Activated T-cell treated with anti-CD3 and anti-CD28 coated beads, Interleukin-2, amount 50 U/mL, for 24 hours (primary cell): ENCODE results near the gene TYR.

ENCODE experiments used
- DNase-seq: peaks from one replicate; pipeline ENCODE4 v3.0.0-alpha.2; 2020
- H3K27ac Mint-ChIP-seq: 2 replicates; pipeline ENCODE4 v1.8.0; 2020; ENCODE audit warnings: mild to moderate bottlenecking, mixed read lengths
- H3K27me3 Mint-ChIP-seq: 2 replicates; pipeline ENCODE4 v1.8.0; 2020; ENCODE audit warnings: mixed read lengths
- H3K36me3 Mint-ChIP-seq: 2 replicates; pipeline ENCODE4 v1.8.0; 2020; ENCODE audit warnings: low read depth, mixed read lengths
- H3K4me1 Mint-ChIP-seq: 2 replicates; pipeline ENCODE4 v1.8.0; 2020; ENCODE audit warnings: low read depth, mixed read lengths
- H3K4me3 Mint-ChIP-seq: 2 replicates; pipeline ENCODE4 v1.8.0; 2020; ENCODE audit warnings: mild to moderate bottlenecking, moderate library complexity, mixed read lengths
- H3K9me3 Mint-ChIP-seq: 2 replicates; pipeline ENCODE4 v1.8.0; 2020; ENCODE audit warnings: mixed read lengths

The TYR gene

DNA sequence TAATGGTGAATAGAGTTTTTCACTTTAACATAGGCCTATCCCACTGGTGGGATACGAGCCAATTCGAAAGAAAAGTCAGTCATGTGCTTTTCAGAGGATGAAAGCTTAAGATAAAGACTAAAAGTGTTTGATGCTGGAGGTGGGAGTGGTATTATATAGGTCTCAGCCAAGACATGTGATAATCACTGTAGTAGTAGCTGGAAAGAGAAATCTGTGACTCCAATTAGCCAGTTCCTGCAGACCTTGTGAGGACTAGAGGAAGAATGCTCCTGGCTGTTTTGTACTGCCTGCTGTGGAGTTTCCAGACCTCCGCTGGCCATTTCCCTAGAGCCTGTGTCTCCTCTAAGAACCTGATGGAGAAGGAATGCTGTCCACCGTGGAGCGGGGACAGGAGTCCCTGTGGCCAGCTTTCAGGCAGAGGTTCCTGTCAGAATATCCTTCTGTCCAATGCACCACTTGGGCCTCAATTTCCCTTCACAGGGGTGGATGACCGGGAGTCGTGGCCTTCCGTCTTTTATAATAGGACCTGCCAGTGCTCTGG, at the start of gene TYR:
Gene TYR, plus strand, starts transcription at position 185 of the 541 bp plus-strand sequence. Its CDS starts 79 bp downstream, at position 264.
- no peak within 1 kb of the TSS for H3K4me3 Mint-ChIP-seq
- no peaks in the 10 kb centered on the region for H3K36me3 Mint-ChIP-seq
- DNase-seq: no peak
- H3K9me3 Mint-ChIP-seq: no peaks in the 10 kb centered on the region
- no peak within 1 kb of the TSS for H3K27ac Mint-ChIP-seq
- no peaks in the 10 kb centered on the region for H3K27me3 Mint-ChIP-seq
- H3K4me1 Mint-ChIP-seq: peaks cover 2% of the 10 kb centered on the region

DNA sequence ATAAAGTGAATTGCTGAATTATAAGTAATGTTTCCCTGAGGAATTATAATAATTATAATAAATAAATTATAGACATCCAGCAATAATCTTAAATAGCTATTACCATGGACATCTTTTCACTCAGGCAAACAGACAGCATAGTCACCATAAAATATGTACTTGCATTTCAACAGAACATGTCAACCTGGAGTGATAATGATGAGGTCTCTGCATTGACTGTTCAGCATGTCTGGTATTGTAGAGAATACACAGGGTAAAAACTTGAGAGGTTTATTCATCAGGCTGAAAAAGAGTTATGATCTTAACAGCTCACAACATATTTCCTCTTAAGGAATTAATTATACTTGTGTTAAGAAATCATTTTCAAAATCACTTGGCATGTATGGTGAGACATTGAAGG, 41.1 kb upstream of the TYR start:
- Mint-ChIP-seq H3K4me1 (no peaks in the 10 kb centered on the region), H3K27me3 (no peaks in the 10 kb centered on the region), H3K36me3 (no peaks in the 10 kb centered on the region), H3K9me3 (no peaks in the 10 kb centered on the region), H3K4me3 (no peak overlapping the region), H3K27ac (no peak overlapping the region)
- DNase-seq: no peak

DNA sequence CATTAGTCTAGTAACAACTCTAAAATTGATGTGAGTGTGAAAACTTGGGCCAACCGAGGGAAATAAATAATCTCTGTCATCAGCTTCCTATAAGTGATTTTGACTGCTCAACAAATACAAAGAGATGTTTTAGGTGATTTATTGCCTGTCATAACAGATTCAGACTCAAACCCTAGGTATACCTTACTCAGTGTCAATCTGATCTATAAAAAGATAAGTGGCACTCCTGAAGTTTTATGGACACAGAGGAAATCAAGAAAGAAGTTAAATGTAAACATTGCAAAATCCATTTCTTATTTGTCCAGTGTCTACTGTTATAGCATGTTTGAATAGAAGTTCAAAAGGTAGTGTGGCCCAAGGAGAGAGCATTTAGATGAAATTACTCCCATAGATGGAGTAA, 30.4 kb upstream of the TYR start:
- no peaks in the 10 kb centered on the region for H3K4me1 Mint-ChIP-seq
- H3K9me3 Mint-ChIP-seq: no peaks in the 10 kb centered on the region
- no peak overlapping the region for H3K27ac Mint-ChIP-seq
- H3K4me3 Mint-ChIP-seq: no peak overlapping the region
- no peaks in the 10 kb centered on the region for H3K27me3 Mint-ChIP-seq
- DNase-seq: no peak
- no peaks in the 10 kb centered on the region for H3K36me3 Mint-ChIP-seq

GRCh38 chr11:89159974-89160373, 17.7 kb upstream of the TYR start:
- no peaks in the 10 kb centered on the region for H3K36me3 Mint-ChIP-seq
- no peak overlapping the region for H3K4me3 Mint-ChIP-seq
- no peak overlapping the region for H3K27ac Mint-ChIP-seq
- no peak for DNase-seq
- no peaks in the 10 kb centered on the region for H3K4me1 Mint-ChIP-seq
- H3K27me3 Mint-ChIP-seq: no peaks in the 10 kb centered on the region
- H3K9me3 Mint-ChIP-seq: no peaks in the 10 kb centered on the region

DNA sequence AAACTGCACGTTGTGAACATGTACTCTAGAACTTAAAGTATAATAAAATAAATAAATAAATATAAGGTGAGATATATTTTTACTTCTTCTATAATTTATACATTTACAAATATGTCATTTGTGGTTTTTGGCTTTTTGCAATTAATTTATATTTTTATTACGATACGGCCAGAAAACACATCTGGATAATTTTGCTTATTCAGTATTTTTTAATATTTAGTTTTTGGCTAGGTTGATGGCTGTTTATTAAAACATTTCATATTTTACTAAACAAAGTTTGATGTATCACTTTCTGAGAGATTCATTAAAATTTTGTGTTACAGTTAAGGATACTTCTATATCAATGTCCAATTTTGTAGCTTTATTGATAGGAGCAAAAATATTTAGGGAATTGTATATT, 15.7 kb upstream of the TYR start:
- Mint-ChIP-seq H3K27me3 (no peaks in the 10 kb centered on the region), H3K9me3 (no peaks in the 10 kb centered on the region), H3K4me3 (no peak overlapping the region), H3K4me1 (no peaks in the 10 kb centered on the region), H3K27ac (no peak overlapping the region), H3K36me3 (no peaks in the 10 kb centered on the region)
- DNase-seq: no peak

DNA sequence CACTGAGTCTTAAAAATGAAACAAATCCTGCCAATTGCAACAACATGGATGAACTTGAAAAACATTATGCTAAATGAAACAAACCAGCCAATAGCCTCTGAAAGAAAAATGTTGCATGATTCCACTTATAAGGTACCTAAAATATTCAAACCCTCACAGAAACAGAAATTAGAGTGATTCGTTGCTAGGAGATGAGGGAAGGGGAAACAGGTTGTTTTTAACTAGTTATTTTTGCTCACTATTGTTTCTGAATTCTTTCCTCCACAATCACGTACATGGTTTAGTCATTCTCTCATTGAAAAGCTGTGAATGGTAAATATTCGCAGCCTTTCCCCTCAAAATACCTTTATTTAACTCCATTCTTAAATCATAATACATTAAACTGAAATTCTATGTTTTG, 14.0 kb upstream of the TYR start:
- H3K4me3 Mint-ChIP-seq: no peak overlapping the region
- no peaks in the 10 kb centered on the region for H3K4me1 Mint-ChIP-seq
- H3K9me3 Mint-ChIP-seq: no peaks in the 10 kb centered on the region
- DNase-seq: no peak
- H3K36me3 Mint-ChIP-seq: no peaks in the 10 kb centered on the region
- H3K27me3 Mint-ChIP-seq: no peaks in the 10 kb centered on the region
- H3K27ac Mint-ChIP-seq: no peak overlapping the region

- no peak for DNase-seq
- Mint-ChIP-seq H3K27me3 (no peaks in the 10 kb centered on the region), H3K9me3 (no peaks in the 10 kb centered on the region), H3K4me1 (no peaks in the 10 kb centered on the region), H3K36me3 (no peaks in the 10 kb centered on the region), H3K27ac (no peak overlapping the region), H3K4me3 (no peak overlapping the region)
These were observed 9.3 kb upstream of the TYR start for GRCh38 chr11:89168396-89168795.

DNA sequence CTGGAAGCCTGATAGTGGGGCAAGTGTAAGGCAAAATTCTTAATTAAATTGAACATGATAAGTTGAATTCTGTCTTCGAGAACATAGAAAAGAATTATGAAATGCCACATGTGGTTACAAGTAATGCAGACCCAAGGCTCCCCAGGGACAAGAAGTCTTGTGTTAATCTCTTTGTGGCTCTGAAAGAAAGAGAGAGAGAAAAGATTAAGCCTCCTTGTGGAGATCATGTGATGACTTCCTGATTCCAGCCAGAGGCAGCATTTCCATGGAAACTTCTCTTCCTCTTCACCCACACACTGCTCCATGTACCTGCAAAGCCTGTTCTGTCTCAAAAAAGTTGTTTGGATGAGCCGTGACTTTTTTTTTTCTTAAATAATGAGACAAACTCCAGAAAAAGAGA, 1.9 kb upstream of the TYR start:
- no peak for DNase-seq
- H3K9me3 Mint-ChIP-seq: no peaks in the 10 kb centered on the region
- no peak overlapping the region for H3K27ac Mint-ChIP-seq
- H3K4me3 Mint-ChIP-seq: no peak overlapping the region
- H3K4me1 Mint-ChIP-seq: no peaks in the 10 kb centered on the region
- H3K36me3 Mint-ChIP-seq: no peaks in the 10 kb centered on the region
- no peaks in the 10 kb centered on the region for H3K27me3 Mint-ChIP-seq

DNA sequence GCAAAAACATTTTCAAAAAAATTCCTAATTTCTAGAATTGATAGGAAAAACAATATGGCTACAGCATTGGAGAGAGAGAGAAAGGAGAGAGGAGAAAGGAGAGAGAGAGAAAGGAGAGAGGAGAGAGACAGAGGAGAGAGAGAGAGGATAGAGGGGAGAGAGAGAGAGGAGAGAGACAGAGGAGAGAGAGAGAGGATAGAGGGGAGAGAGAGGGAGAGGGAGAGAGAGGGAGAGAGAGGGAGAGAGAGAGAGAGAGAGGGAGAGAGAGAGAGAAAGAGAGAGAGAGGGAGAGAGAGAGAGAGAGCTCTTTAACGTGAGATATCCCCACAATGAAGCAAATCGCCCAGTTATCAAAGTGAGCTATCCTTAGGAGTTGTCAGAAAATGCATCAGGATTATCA, 737 bp upstream of the TYR start:
- no peaks in the 10 kb centered on the region for H3K27me3 Mint-ChIP-seq
- H3K4me1 Mint-ChIP-seq: peaks cover 2% of the 10 kb centered on the region
- no peak for DNase-seq
- H3K36me3 Mint-ChIP-seq: no peaks in the 10 kb centered on the region
- no peaks in the 10 kb centered on the region for H3K9me3 Mint-ChIP-seq
- no peak overlapping the region for H3K27ac Mint-ChIP-seq
- H3K4me3 Mint-ChIP-seq: no peak overlapping the region

DNA sequence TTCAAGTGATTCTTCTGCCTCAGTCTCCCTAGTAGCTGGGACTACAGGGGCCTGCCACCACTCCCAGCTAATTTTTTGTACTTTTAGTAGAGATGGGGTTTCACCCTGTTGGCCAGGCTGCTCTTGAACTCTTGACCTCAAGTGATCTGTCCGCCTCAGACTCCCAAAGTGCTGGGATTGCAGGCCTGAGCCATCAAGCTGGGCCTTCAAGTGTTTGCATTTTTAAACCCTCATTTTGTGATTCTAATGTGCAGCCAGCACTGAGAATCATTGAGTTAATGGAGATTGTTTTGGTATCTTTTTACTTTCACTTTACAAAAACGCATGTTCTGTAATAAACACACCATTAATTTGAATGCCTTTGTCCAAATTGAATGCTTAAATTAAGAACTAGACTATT, 3.4 kb downstream of the TYR start:
- DNase-seq: no peak

GRCh38 chr11:89182773-89183518, 5.3 kb downstream of the TYR start:
- H3K27me3 Mint-ChIP-seq: no peaks in the 10 kb centered on the region
- H3K4me1 Mint-ChIP-seq: peaks cover 2% of the 10 kb centered on the region
- no peak for DNase-seq
- H3K36me3 Mint-ChIP-seq: no peaks in the 10 kb centered on the region
- H3K9me3 Mint-ChIP-seq: no peaks in the 10 kb centered on the region
- no peak overlapping the region for H3K27ac Mint-ChIP-seq
- no peak overlapping the region for H3K4me3 Mint-ChIP-seq

More for the DNA sequence above, 3.4 kb downstream of the TYR start:
- H3K36me3 Mint-ChIP-seq: no peaks in the 10 kb centered on the region
- no peaks in the 10 kb centered on the region for H3K27me3 Mint-ChIP-seq
- peaks cover 2% of the 10 kb centered on the region for H3K4me1 Mint-ChIP-seq
- no peak overlapping the region for H3K27ac Mint-ChIP-seq
- H3K4me3 Mint-ChIP-seq: no peak overlapping the region
- no peaks in the 10 kb centered on the region for H3K9me3 Mint-ChIP-seq

- H3K4me1 Mint-ChIP-seq: peaks cover 2% of the 10 kb centered on the region
- H3K36me3 Mint-ChIP-seq: no peaks in the 10 kb centered on the region
- no peaks in the 10 kb centered on the region for H3K27me3 Mint-ChIP-seq
- DNase-seq: no peak
- H3K27ac Mint-ChIP-seq: no peak overlapping the region
- H3K4me3 Mint-ChIP-seq: no peak overlapping the region
- H3K9me3 Mint-ChIP-seq: no peaks in the 10 kb centered on the region
These were observed 6.3 kb downstream of the TYR start for GRCh38 chr11:89184021-89184420.

DNA sequence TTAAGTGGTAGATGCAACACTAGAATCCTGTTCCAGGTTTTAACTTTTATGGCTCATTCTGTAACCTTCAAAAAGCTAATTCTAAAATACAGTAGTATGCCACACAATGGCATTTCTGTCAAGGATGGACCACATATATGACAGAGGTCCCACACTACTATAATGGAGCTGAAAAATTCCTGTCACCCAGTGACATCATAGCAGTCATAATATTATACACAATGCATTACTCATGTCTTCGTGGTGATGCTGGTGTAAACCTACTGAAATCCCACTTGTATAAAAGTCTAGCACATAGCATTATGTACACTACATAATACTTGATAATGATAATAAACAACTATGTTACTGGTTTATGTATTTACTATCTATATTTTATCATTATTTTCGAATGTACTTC, 12.1 kb downstream of the TYR start:
- Mint-ChIP-seq H3K27me3 (no peaks in the 10 kb centered on the region), H3K27ac (no peak overlapping the region), H3K4me1 (no peaks in the 10 kb centered on the region), H3K9me3 (no peaks in the 10 kb centered on the region), H3K36me3 (no peaks in the 10 kb centered on the region), H3K4me3 (no peak overlapping the region)
- DNase-seq: no peak

DNA sequence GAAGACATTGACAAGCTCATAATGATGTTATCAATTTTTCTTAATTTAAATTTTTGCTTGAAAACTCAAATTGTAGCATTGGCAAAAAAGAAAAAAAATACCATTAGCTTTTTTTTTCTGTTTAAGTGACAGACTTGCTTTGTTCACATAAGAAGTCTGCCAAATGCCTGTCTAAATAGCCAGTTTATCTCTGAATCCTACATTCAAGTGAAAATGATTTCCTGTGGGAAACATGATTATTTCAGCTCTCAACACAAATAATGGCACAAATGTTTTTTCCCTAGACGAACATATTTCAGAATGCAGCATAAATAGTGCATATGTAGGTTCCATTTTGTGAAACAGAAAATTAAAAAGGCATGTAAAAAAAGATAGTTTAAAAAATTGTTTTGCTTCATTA, 23.5 kb downstream of the TYR start:
- Mint-ChIP-seq H3K9me3 (no peaks in the 10 kb centered on the region), H3K27ac (no peak overlapping the region), H3K27me3 (no peaks in the 10 kb centered on the region), H3K4me3 (no peak overlapping the region), H3K4me1 (no peaks in the 10 kb centered on the region), H3K36me3 (no peaks in the 10 kb centered on the region)
- no peak for DNase-seq

DNA sequence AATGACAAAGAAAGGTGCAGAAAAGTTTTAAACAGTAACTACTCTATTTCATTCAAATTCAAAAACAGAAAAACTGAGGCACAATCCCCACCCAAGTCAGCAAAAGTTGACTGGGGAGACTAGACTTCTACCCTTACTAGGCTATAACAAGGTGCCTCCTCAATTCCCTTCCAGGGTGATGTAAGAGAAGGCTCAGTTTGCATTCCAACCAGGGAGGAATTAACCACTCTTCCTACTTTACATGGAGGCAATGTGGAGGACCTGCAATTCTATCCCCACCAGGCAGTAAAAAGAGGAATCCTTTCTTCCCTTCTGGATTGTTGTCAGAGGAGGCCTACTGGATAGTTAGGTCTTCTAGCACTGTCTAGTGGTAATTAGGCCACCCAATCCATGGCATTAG, 26.1 kb downstream of the TYR start:
- Mint-ChIP-seq H3K27ac (no peak overlapping the region), H3K4me3 (no peak overlapping the region), H3K4me1 (no peaks in the 10 kb centered on the region), H3K36me3 (no peaks in the 10 kb centered on the region), H3K9me3 (peaks cover 1% of the 10 kb centered on the region), H3K27me3 (no peaks in the 10 kb centered on the region)
- DNase-seq: no peak

GRCh38 chr11:89205378-89205777, 27.7 kb downstream of the TYR start:
- no peaks in the 10 kb centered on the region for H3K4me1 Mint-ChIP-seq
- no peak overlapping the region for H3K4me3 Mint-ChIP-seq
- H3K27ac Mint-ChIP-seq: no peak overlapping the region
- DNase-seq: no peak
- peaks cover 6% of the 10 kb centered on the region for H3K9me3 Mint-ChIP-seq
- H3K27me3 Mint-ChIP-seq: no peaks in the 10 kb centered on the region
- no peaks in the 10 kb centered on the region for H3K36me3 Mint-ChIP-seq
